ENCODE measurements around the gene GPRASP3. TPM values are rescaled to one million over a fixed set of nuclear protein-coding genes. Genes with fewer than 3 reads are reported as not detected.

The GPRASP3 gene
- total and polyA plus RNA-seq, 2 donors (not counting 3 experiments of a cell fraction or from before 2014, with no cell fraction given): 4.0 to 7.2 TPM

GRCh38 chrX:102767287-102767686 is 46.7 kb downstream of the GPRASP3 start:
- no peaks in the 10 kb centered on the region for H3K9me1 ChIP-seq (replicated peaks; ENCODE audit: control insufficient read depth, extremely low read depth, insufficient read depth, low read length)

More at GRCh38 chrX:102767287-102767686, 46.7 kb downstream of the GPRASP3 start:
- Histone ChIP-seq H3K9me3 (replicated peaks; ENCODE audit: control insufficient read depth, insufficient read depth, low read length) (no peaks in the 10 kb centered on the region), H2AFZ (ENCODE audit: low read depth, low read length) (no peak overlapping the region), H4K20me1 (replicated peaks; ENCODE audit: control insufficient read depth, extremely low read depth, insufficient read depth, low read length) (no peaks in the 10 kb centered on the region), H3K27me3 (ENCODE audit: control insufficient read depth in 2 of 2, insufficient read depth in 2 of 2, low read length in 2 of 2) (no peaks in the 10 kb centered on the region), H3K4me3 (replicated peaks in 1 of 3; ENCODE audit: insufficient read depth in 1 of 3, low read depth in 1 of 3, low read length in 3 of 3) (no peak overlapping the region), H3K4me1 (ENCODE audit: control insufficient read depth, extremely low read depth, insufficient read depth, low read length) (peaks cover 37% of the 10 kb centered on the region), H3K36me3 (ENCODE audit: control insufficient read depth in 2 of 2, extremely low read depth in 1 of 2, insufficient read depth in 2 of 2, low read length in 2 of 2) (no peaks in the 10 kb centered on the region), H3K9ac (replicated peaks; ENCODE audit: extremely low read depth, insufficient read depth, low read length) (no peak overlapping the region), H3K4me2 (ENCODE audit: insufficient read depth, low read length) (no peak overlapping the region), H3K79me2 (ENCODE audit: control insufficient read depth, insufficient read depth, low read length) (peaks cover 12% of the 10 kb centered on the region), H3K27ac (ENCODE audit: insufficient read depth, low read depth, low read length) (no peak overlapping the region)
- ChIA-PET POLR2A (no interaction called here), CTCF (no interaction called here)
- no TSS peak for BruUV-seq (replicated peaks)
- no peak for TF ChIP-seq FOS (IDR thresholded peaks at IDR 0.05; ENCODE audit: borderline replicate concordance, insufficient read depth, low read length)
- TF ChIP-seq POLR2A (IDR thresholded peaks at IDR 0.05; ENCODE audit: low read depth, low read length): no peak
- no peak for TF ChIP-seq GATA2 (IDR thresholded peaks at IDR 0.05; ENCODE audit: insufficient read depth, insufficient read length, low read depth, low read length)
- TF ChIP-seq MAX (IDR thresholded peaks at IDR 0.05; ENCODE audit: insufficient read depth, insufficient read length): no peak
- TF ChIP-seq JUN (IDR thresholded peaks at IDR 0.05; ENCODE audit: borderline replicate concordance, insufficient read depth, insufficient read length, low read depth): no peak
- TF ChIP-seq EZH2 (IDR thresholded peaks at IDR 0.05; ENCODE audit: borderline replicate concordance, low read depth, low read length, severe bottlenecking): no peak
- no peak for TF ChIP-seq CTCF (IDR thresholded peaks at IDR 0.05; ENCODE audit: extremely low read depth in 1 of 2, insufficient read depth in 1 of 2, low read depth in 1 of 2, low read length in 2 of 2)
- TF ChIP-seq POLR2AphosphoS5 (IDR thresholded peaks at IDR 0.05; ENCODE audit: insufficient read depth, low read depth, low read length): no peak
- no peak for TF ChIP-seq MYC (IDR thresholded peaks at IDR 0.05; ENCODE audit: low read depth, low read length)
- no peak for DNase-seq (ENCODE audit: low read depth, low spot score)
- dilution Hi-C loops (cut with MboI; ENCODE audit: extremely low pct_ligation_motif_present, low sequenced_read_pairs): no loop called here
- no peak for FAIRE-seq
- intact Hi-C loops (cut with micrococcal nuclease): loop anchor here (5.0 kb wide), 3 partner anchors 70 to 1390 kb away; partner anchors contain the start of genes GPRASP1 and SLC25A53
